GM12878 (cell line): Measurements from ENCODE around the gene LMX1B. TPM values are rescaled to one million over a fixed set of nuclear protein-coding genes. Genes with fewer than 3 reads are reported as not detected.

Source experiments
- ATAC-seq: fragments of 200-7000 bp; cut with Tn5 transposase; 3 replicates; pipeline ENCODE4 v1.9.1; 2020; ENCODE audit warnings: mild to moderate bottlenecking, moderate library complexity
- BruUV-seq: library from RNA; stranded (reverse); fragments of 400-500 nt; replicated peaks from 2 replicates; lab custom pipeline; 2021; lab: Mats Ljungman, UMichigan
- CTCF ChIA-PET: fragments of 300-600 bp; sonication (Branson Sonifier 250); formaldehyde crosslinking; extraction: SDS; loops from one replicate; lab custom pipeline; 2021; ENCODE audit warnings: inconsistent platforms; lab: Yijun Ruan, JAX
- POLR2A ChIA-PET: fragments of 350-600 bp; formaldehyde crosslinking; extraction: SDS; loops from one replicate; lab custom pipeline; 2021; ENCODE audit warnings: inconsistent platforms; lab: Charles Lee
- RAD21 ChIA-PET: fragments of 300-600 bp; sonication (Branson Sonifier 250); formaldehyde crosslinking; loops from one replicate; lab custom pipeline; 2023; ENCODE audit warnings: antibody characterized with exemption; ENCODE audit not compliant: unreplicated experiment; lab: Charles Lee
- SMC1A ChIA-PET: fragments of 300-600 bp; sonication (Branson Sonifier 250); formaldehyde crosslinking; loops from one replicate; lab custom pipeline; 2023; ENCODE audit not compliant: unreplicated experiment, uncharacterized antibody; lab: Charles Lee
- DNase-seq: peaks from one replicate; pipeline ENCODE4 v3.0.0-alpha.2; 2011; ENCODE audit warnings: low read depth, low spot score
- FAIRE-seq: peaks from 3 replicates; lab custom pipeline; 2011; peaks lifted over from hg19 to GRCh38; lab: Jason Lieb, UNC
- H2AFZ ChIP-seq: 2 replicates; pipeline ENCODE4 v1.6.0; 2011; ENCODE audit warnings: low read depth, low read length, control low read depth; ENCODE audit not compliant: control insufficient read depth
- H3K27ac ChIP-seq: 2 replicates; pipeline ENCODE4 v1.5.1; 2011; ENCODE audit warnings: control low read depth; ENCODE audit not compliant: control insufficient read depth, insufficient read depth
- H3K27me3 ChIP-seq, 2 experiments: replicated peaks in 1 of 2; 2 replicates each; pipeline versions ENCODE4 v1.6.0 to v1.6.1; 2011; ENCODE audit warnings: low read length in 1 of 2; ENCODE audit not compliant: control insufficient read depth in 2 of 2, insufficient read depth in 2 of 2
- H3K36me3 ChIP-seq, 2 experiments: 2 replicates each; pipeline ENCODE4 v1.5.1; 2011; ENCODE audit warnings: low read length in 1 of 2; ENCODE audit not compliant: control insufficient read depth in 2 of 2, insufficient read depth in 2 of 2
- H3K4me1 ChIP-seq: 2 replicates; pipeline ENCODE4 v1.6.1; 2011; ENCODE audit warnings: mild to moderate bottlenecking, low read length, moderate library complexity, mixed read lengths; ENCODE audit not compliant: control insufficient read depth, insufficient read depth
- H3K4me2 ChIP-seq: 2 replicates; pipeline ENCODE4 v1.6.0; 2011; ENCODE audit warnings: control low read depth; ENCODE audit not compliant: control insufficient read depth, insufficient read depth
- H3K4me3 ChIP-seq: fragments of 200-600 bp; sonication (generic); 2 replicates; pipeline ENCODE4 v1.5.1; 2016
- H3K79me2 ChIP-seq: 2 replicates; pipeline ENCODE4 v1.6.0; 2011; ENCODE audit warnings: low read length; ENCODE audit not compliant: control insufficient read depth, insufficient read depth
- H3K9ac ChIP-seq: 2 replicates; pipeline ENCODE4 v1.8.0; 2011; ENCODE audit warnings: low read length, control low read depth, mixed read lengths; ENCODE audit not compliant: control insufficient read depth, insufficient read depth
- H3K9me3 ChIP-seq: replicated peaks from 3 replicates; pipeline ENCODE4 v1.5.1; 2011; ENCODE audit warnings: mild to moderate bottlenecking, low read length; ENCODE audit not compliant: control insufficient read depth, insufficient read depth
- H4K20me1 ChIP-seq: 2 replicates; pipeline ENCODE4 v1.6.0; 2011; ENCODE audit not compliant: control insufficient read depth, insufficient read depth
- GATAD2B ChIP-seq: fragments of 450-650 bp; conservative IDR thresholded peaks from 2 replicates; pipeline ENCODE4 v1.6.1; 2017; ENCODE audit warnings: low read depth, mild to moderate bottlenecking, moderate library complexity
- MTA2 ChIP-seq: fragments of 450-650 bp; IDR thresholded peaks from 2 replicates; pipeline ENCODE4 v1.6.1; 2016; ENCODE audit warnings: low read depth, mild to moderate bottlenecking, moderate library complexity
- NBN ChIP-seq: fragments of 450-650 bp; IDR thresholded peaks from 2 replicates; pipeline ENCODE4 v1.6.1; 2016
- NFYA ChIP-seq: IDR thresholded peaks from 2 replicates; pipeline ENCODE4 v1.6.1; 2011; ENCODE audit warnings: low read depth, mild to moderate bottlenecking, low read length, improper control_type of control experiment, borderline replicate concordance
- SUZ12 ChIP-seq: fragments of 200-600 bp; sonication (generic); IDR thresholded peaks from one replicate; pipeline ENCODE4 v1.6.1; 2018; ENCODE audit warnings: antibody characterized with exemption, mild to moderate bottlenecking; ENCODE audit not compliant: unreplicated experiment
- ZNF207 ChIP-seq: fragments of 450-650 bp; IDR thresholded peaks from 2 replicates; pipeline ENCODE4 v1.6.1; 2014; ENCODE audit warnings: antibody characterized with exemption, mild to moderate bottlenecking, borderline replicate concordance
- ZNF384 ChIP-seq: IDR thresholded peaks from 2 replicates; pipeline ENCODE4 v1.6.1; 2012; ENCODE audit warnings: low read depth, mild to moderate bottlenecking, low read length, improper control_type of control experiment, borderline replicate concordance
- WGBS: methylation state at CpG from one replicate; pipeline ENCODE4 v1.1.6; 2016; ENCODE audit warnings: low lambda C conversion rate; ENCODE audit not compliant: insufficient replicate concordance, insufficient coverage; ENCODE audit errors: missing lambda C conversion rate; 5-methylcytosine and 5-hydroxymethylcytosine counted together
- in situ Hi-C: fragments of 300-500 bp; cut with MboI; formaldehyde crosslinking; loops from 9 replicates; pipeline ENCODE4 v1.14.3; 2018; ENCODE audit warnings: mixed read lengths
- intact Hi-C: fragments of 100-400 bp; cut with micrococcal nuclease; formaldehyde crosslinking; loops from one replicate; pipeline ENCODE4 v1.14.2; 2022; ENCODE audit not compliant: unreplicated experiment
- polyA plus RNA-seq, 11 experiments: library from polyadenylated mRNA; depleted of rRNA in 4 of 11; unstranded in 6 of 11; stranded (reverse) in 5 of 11; fragments of >200 nt; fragmentation: Nextera tagmentation in 4 of 11; fragmentation: Illumina TruSeq in 1 of 11; extraction: Ambion mirVana in 4 of 11; extraction: Trizol in 1 of 11; gene quantifications; 1 replicate in 1 of 11; 2 replicates in 10 of 11; pipeline versions ENCODE4 v1.2.1 to v1.2.3, GENCODE V29; 2011 to 2016; ENCODE audit warnings: inconsistent platforms in 2 of 11, missing spikeins in 2 of 11, low read depth in 1 of 11
- total RNA-seq, 4 experiments: library from RNA; depleted of rRNA in 3 of 4; stranded (reverse); fragments of >200 nt in 3 of 4; fragmentation: Illumina TruSeq in 1 of 4; extraction: Trizol in 1 of 4; gene quantifications; 2 replicates each; pipeline versions ENCODE4 v1.2.1 to v1.2.3, GENCODE V29; 2013 to 2021
- TF ChIP-seq, protein P1 (sequence below): fragments of 450-650 bp; formaldehyde crosslinking; IDR thresholded peaks from 2 replicates; pipeline ENCODE4 v1.4.0; 2020; ENCODE audit warnings: mild to moderate bottlenecking, moderate library complexity
- TF ChIP-seq, protein P2 (sequence below), 3 experiments: IDR thresholded peaks in 2 of 3; conservative IDR thresholded peaks in 1 of 3; 2 replicates each; pipeline ENCODE4 v1.5.1; 2011; ENCODE audit warnings: low read depth in 3 of 3, low read length in 3 of 3, mild to moderate bottlenecking in 3 of 3, control low read depth in 2 of 3, moderate library complexity in 2 of 3, inconsistent platforms in 1 of 3, mixed read lengths in 1 of 3; ENCODE audit not compliant: control insufficient read depth in 2 of 3, insufficient read depth in 1 of 3; ENCODE audit errors: extremely low read depth in 1 of 3
- TF ChIP-seq, protein P3 (sequence below): IDR thresholded peaks from 2 replicates; pipeline ENCODE4 v1.6.1; 2011; ENCODE audit warnings: low read depth, low read length, improper control_type of control experiment, borderline replicate concordance

The LMX1B gene
- total and polyA plus RNA-seq, 10 of the 15 experiments (the other 5 are each of a cell fraction or from before 2014, with no cell fraction given) = not detected

DNA sequence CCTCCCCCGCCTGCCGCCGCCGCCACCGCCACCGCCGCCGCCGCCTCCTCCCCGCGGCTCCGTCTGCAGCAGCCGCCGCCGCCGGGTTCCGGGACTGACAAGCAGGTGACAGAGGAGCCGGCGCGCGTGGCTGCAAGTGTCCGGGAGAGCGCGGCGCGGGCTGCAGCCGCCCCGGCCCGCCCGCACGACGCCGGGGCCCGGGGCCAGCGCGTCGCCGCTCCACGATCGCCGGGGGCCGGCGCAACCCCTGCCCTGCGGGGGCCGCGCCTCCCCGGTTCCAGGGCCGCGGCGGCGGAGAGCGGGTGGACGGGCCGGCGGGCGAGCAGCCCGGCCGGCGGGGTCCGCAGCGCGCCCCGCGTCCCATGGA lies 343 bp downstream of the LMX1B start:
- H3K27me3 ChIP-seq = peaks cover 24 to 26% of the 10 kb centered on the region in 2 experiments
- ChIA-PET POLR2A (no interaction called here), CTCF (no interaction called here)

More for the DNA sequence above, 343 bp downstream of the LMX1B start:
- ChIA-PET SMC1A (no interaction called here), RAD21 (no interaction called here)
- in situ Hi-C loops (no loop called here), intact Hi-C loops (loop anchor here (5.0 kb wide), 1 partner anchor 168 kb away; no protein-coding TSS in a partner anchor)
- TF ChIP-seq SUZ12 = no peak
- no peak for TF ChIP-seq ZNF384
- TF ChIP-seq, protein P1, sequence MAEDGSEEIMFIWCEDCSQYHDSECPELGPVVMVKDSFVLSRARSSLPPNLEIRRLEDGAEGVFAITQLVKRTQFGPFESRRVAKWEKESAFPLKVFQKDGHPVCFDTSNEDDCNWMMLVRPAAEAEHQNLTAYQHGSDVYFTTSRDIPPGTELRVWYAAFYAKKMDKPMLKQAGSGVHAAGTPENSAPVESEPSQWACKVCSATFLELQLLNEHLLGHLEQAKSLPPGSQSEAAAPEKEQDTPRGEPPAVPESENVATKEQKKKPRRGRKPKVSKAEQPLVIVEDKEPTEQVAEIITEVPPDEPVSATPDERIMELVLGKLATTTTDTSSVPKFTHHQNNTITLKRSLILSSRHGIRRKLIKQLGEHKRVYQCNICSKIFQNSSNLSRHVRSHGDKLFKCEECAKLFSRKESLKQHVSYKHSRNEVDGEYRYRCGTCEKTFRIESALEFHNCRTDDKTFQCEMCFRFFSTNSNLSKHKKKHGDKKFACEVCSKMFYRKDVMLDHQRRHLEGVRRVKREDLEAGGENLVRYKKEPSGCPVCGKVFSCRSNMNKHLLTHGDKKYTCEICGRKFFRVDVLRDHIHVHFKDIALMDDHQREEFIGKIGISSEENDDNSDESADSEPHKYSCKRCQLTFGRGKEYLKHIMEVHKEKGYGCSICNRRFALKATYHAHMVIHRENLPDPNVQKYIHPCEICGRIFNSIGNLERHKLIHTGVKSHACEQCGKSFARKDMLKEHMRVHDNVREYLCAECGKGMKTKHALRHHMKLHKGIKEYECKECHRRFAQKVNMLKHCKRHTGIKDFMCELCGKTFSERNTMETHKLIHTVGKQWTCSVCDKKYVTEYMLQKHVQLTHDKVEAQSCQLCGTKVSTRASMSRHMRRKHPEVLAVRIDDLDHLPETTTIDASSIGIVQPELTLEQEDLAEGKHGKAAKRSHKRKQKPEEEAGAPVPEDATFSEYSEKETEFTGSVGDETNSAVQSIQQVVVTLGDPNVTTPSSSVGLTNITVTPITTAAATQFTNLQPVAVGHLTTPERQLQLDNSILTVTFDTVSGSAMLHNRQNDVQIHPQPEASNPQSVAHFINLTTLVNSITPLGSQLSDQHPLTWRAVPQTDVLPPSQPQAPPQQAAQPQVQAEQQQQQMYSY (CRISPR knock-in tag) = no peak
- TF ChIP-seq NBN = no peak
- no peak for TF ChIP-seq NFYA
- TF ChIP-seq MTA2 = no peak
- TF ChIP-seq, protein P2, sequence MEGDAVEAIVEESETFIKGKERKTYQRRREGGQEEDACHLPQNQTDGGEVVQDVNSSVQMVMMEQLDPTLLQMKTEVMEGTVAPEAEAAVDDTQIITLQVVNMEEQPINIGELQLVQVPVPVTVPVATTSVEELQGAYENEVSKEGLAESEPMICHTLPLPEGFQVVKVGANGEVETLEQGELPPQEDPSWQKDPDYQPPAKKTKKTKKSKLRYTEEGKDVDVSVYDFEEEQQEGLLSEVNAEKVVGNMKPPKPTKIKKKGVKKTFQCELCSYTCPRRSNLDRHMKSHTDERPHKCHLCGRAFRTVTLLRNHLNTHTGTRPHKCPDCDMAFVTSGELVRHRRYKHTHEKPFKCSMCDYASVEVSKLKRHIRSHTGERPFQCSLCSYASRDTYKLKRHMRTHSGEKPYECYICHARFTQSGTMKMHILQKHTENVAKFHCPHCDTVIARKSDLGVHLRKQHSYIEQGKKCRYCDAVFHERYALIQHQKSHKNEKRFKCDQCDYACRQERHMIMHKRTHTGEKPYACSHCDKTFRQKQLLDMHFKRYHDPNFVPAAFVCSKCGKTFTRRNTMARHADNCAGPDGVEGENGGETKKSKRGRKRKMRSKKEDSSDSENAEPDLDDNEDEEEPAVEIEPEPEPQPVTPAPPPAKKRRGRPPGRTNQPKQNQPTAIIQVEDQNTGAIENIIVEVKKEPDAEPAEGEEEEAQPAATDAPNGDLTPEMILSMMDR (IDR thresholded peaks at IDR 0.05 in 2 of 3, conservative IDR thresholded peaks at IDR 0.05 in 1 of 3; ENCODE audit: control insufficient read depth in 2 of 3, extremely low read depth in 1 of 3, insufficient read depth in 1 of 3, low read depth in 3 of 3, low read length in 3 of 3) = no peak
- TF ChIP-seq ZNF207 = no peak
- TF ChIP-seq GATAD2B = no peak
- TF ChIP-seq, protein P3, sequence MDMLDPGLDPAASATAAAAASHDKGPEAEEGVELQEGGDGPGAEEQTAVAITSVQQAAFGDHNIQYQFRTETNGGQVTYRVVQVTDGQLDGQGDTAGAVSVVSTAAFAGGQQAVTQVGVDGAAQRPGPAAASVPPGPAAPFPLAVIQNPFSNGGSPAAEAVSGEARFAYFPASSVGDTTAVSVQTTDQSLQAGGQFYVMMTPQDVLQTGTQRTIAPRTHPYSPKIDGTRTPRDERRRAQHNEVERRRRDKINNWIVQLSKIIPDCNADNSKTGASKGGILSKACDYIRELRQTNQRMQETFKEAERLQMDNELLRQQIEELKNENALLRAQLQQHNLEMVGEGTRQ = no peak
- Histone ChIP-seq H3K79me2 (no peaks in the 10 kb centered on the region), H3K36me3 (no peaks in the 10 kb centered on the region), H3K9ac (no peak overlapping the region), H3K27ac (no peak overlapping the region), H3K4me2 (no peak overlapping the region), H2AFZ (no peak overlapping the region), H4K20me1 (no peaks in the 10 kb centered on the region; the same call in 1 of the 2 replicates), H3K4me1 (no peaks in the 10 kb centered on the region), H3K4me3 (no peak overlapping the region), H3K9me3 (no peaks in the 10 kb centered on the region)
- ATAC-seq (no peak), DNase-seq (no peak), FAIRE-seq (no peak)
- no TSS peak for BruUV-seq
- WGBS = no CpG with 5 or more reads among the region's 64 CpGs
